K562 (cell line): ENCODE results near the gene ZNF816. TPM values are rescaled to one million over a fixed set of nuclear protein-coding genes. Genes with fewer than 3 reads are reported as not detected.

Experiments used
- CHD7 ChIP-seq: fragments of 200-600 bp; sonication (generic); IDR thresholded peaks from one replicate; pipeline ENCODE4 v1.6.1; 2012; ENCODE audit warnings: mild to moderate bottlenecking, low read depth, low read length, inconsistent platforms
- ELK1 ChIP-seq: sonication (generic); formaldehyde crosslinking; IDR thresholded peaks from 2 replicates; pipeline ENCODE4 v1.8.1; 2022; ENCODE audit warnings: missing genetic modification reagents
- FOS ChIP-seq: IDR thresholded peaks from 3 replicates; pipeline ENCODE4 v1.6.1; 2011; ENCODE audit not compliant: insufficient read length; ENCODE audit errors: extremely low read depth
- HMG20A ChIP-seq: fragments of 450-650 bp; formaldehyde crosslinking; conservative IDR thresholded peaks from 2 replicates; pipeline ENCODE4 v1.4.0; 2020; ENCODE audit warnings: mild to moderate bottlenecking, mixed read lengths
- HSF4 ChIP-seq: fragments of 250-450 bp; sonication (Bioruptor Pico); IDR thresholded peaks from 2 replicates; pipeline ENCODE4 v2.1.2; 2022; ENCODE audit warnings: mild to moderate bottlenecking, moderate library complexity, borderline replicate concordance
- RAD51 ChIP-seq: fragments of 450-650 bp; IDR thresholded peaks from 2 replicates; pipeline ENCODE4 v1.7.1; 2016; ENCODE audit warnings: low read depth, mild to moderate bottlenecking, borderline replicate concordance
- STAT6 ChIP-seq: sonication (generic); formaldehyde crosslinking; IDR thresholded peaks from 2 replicates; pipeline ENCODE4 v1.8.1; 2023; ENCODE audit warnings: mild to moderate bottlenecking, missing genetic modification reagents
- TFAP4 ChIP-seq: sonication (generic); formaldehyde crosslinking; IDR thresholded peaks from 2 replicates; pipeline ENCODE4 v1.8.0; 2022; ENCODE audit warnings: missing genetic modification reagents, mild to moderate bottlenecking, moderate library complexity, borderline replicate concordance
- XRCC3 ChIP-seq: fragments of 450-650 bp; IDR thresholded peaks from 2 replicates; pipeline ENCODE4 v1.6.1; 2017; ENCODE audit warnings: mild to moderate bottlenecking, moderate library complexity
- ZKSCAN1 ChIP-seq: fragments of 150-350 bp; IDR thresholded peaks from 2 replicates; pipeline ENCODE4 v1.6.1; 2016; ENCODE audit warnings: low read depth, low read length
- ZNF408 ChIP-seq: fragments of 250-450 bp; sonication (Bioruptor Pico); IDR thresholded peaks from 2 replicates; pipeline ENCODE4 v1.4.0; 2020; ENCODE audit warnings: low read depth, mild to moderate bottlenecking, moderate library complexity
- polyA plus RNA-seq, 8 experiments: library from polyadenylated mRNA; depleted of rRNA in 4 of 8; stranded (reverse) in 5 of 8; unstranded in 3 of 8; fragments of >200 nt; fragmentation: Nextera tagmentation in 2 of 8; fragmentation: Illumina TruSeq in 1 of 8; extraction: Ambion mirVana in 2 of 8; extraction: Trizol in 1 of 8; gene quantifications; 2 replicates each; pipeline versions ENCODE4 v1.2.1 to v1.2.3, GENCODE V29; 2011 to 2014; ENCODE audit warnings: inconsistent platforms in 1 of 8, missing spikeins in 1 of 8
- total RNA-seq, 7 experiments: library from RNA; depleted of rRNA in 6 of 7; stranded (reverse); fragments of >200 nt in 6 of 7; fragmentation: Illumina TruSeq in 2 of 7; extraction: Trizol in 2 of 7; gene quantifications; 2 replicates each; pipeline versions ENCODE4 v1.2.1 to v1.2.3, GENCODE V29; 2011 to 2021; ENCODE audit warnings: low replicate concordance in 1 of 7

ZNF816 gene
- total and polyA plus RNA-seq, 9 of the 15 experiments (the other 6 are each of a cell fraction or from before 2014, with no cell fraction given) = 8.6 to 23.4 (median 13.0) TPM

GRCh38 chr19:52942386-52943133 is 20.1 kb downstream of the ZNF816 start (continued):
- TF ChIP-seq ZKSCAN1 (no peak), HSF4 (no peak), HMG20A (CRISPR knock-in tag) (no peak), TFAP4 (peak; percentile 73; the same call in 1 of the 2 replicates), STAT6 (CRISPR knock-in tag) (no peak), ELK1 (CRISPR knock-in tag) (no peak), FOS (no peak), CHD7 (no peak), ZNF408 (CRISPR knock-in tag) (no peak), RAD51 (no peak), XRCC3 (no peak)
